Glutamatergic neuron (in vitro differentiated cells): Measurements from ENCODE around the gene NOXA1. TPM values are rescaled to one million over a fixed set of nuclear protein-coding genes. Genes with fewer than 3 reads are reported as not detected.

ENCODE experiments used
- DNase-seq: peaks from one replicate; pipeline ENCODE4 v3.0.0; 2022
- H3K27ac Mint-ChIP-seq: one replicate; pipeline ENCODE4 v1.8.0; 2020; ENCODE audit warnings: mild to moderate bottlenecking, mixed read lengths, inconsistent platforms; ENCODE audit not compliant: unreplicated experiment
- H3K27me3 Mint-ChIP-seq: one replicate; pipeline ENCODE4 v1.8.0; 2020; ENCODE audit warnings: mild to moderate bottlenecking, moderate library complexity, mixed read lengths, inconsistent platforms; ENCODE audit not compliant: unreplicated experiment
- H3K36me3 Mint-ChIP-seq: one replicate; pipeline ENCODE4 v1.8.0; 2020; ENCODE audit warnings: mild to moderate bottlenecking, mixed read lengths, inconsistent platforms; ENCODE audit not compliant: unreplicated experiment
- H3K4me1 Mint-ChIP-seq: one replicate; pipeline ENCODE4 v1.8.0; 2020; ENCODE audit warnings: mild to moderate bottlenecking, low read depth, mixed read lengths, inconsistent platforms; ENCODE audit not compliant: unreplicated experiment
- H3K4me3 Mint-ChIP-seq: one replicate; pipeline ENCODE4 v1.8.0; 2020; ENCODE audit warnings: mild to moderate bottlenecking, mixed read lengths, inconsistent platforms; ENCODE audit not compliant: unreplicated experiment
- H3K9me3 Mint-ChIP-seq: one replicate; pipeline ENCODE4 v1.8.0; 2020; ENCODE audit warnings: mild to moderate bottlenecking, moderate library complexity, mixed read lengths, inconsistent platforms; ENCODE audit not compliant: unreplicated experiment
- CTCF ChIP-seq: fragments of 200-600 bp; sonication (generic); IDR thresholded peaks from one replicate; pipeline ENCODE4 v1.5.0; 2021; ENCODE audit not compliant: partially characterized antibody, unreplicated experiment
- total RNA-seq: library from RNA; stranded (reverse); fragmentation: NEBNext Ultra II Directional; extraction: Animal tissue kit (Norgen Biotek cat#: 25700); gene quantifications from one replicate; pipeline ENCODE4 v1.2.1, GENCODE V29; 2021; ENCODE audit not compliant: unreplicated experiment

Gene NOXA1
- total RNA-seq, 1 donor from 2014 or later, result 2.6 TPM

- Mint-ChIP-seq H3K9me3 (peaks cover 15% of the 10 kb centered on the region), H3K27me3 (peaks cover 8% of the 10 kb centered on the region), H3K27ac (no peak overlapping the region), H3K4me3 (no peak overlapping the region), H3K36me3 (peaks cover 30% of the 10 kb centered on the region), H3K4me1 (peaks cover 1% of the 10 kb centered on the region)
- no peak for TF ChIP-seq CTCF
- DNase-seq, result no peak
Observed at GRCh38 chr9:137474271-137474670, 51.1 kb downstream of the NOXA1 start.

GRCh38 chr9:137475666-137476065 lies 52.5 kb downstream of the NOXA1 start:
- peak overlapping the region; percentile 11 for H3K4me3 Mint-ChIP-seq
- peaks cover 19% of the 10 kb centered on the region for H3K9me3 Mint-ChIP-seq
- peaks cover 7% of the 10 kb centered on the region for H3K4me1 Mint-ChIP-seq
- no peak for DNase-seq
- no peak overlapping the region for H3K27ac Mint-ChIP-seq
- peaks cover 13% of the 10 kb centered on the region for H3K27me3 Mint-ChIP-seq
- no peak for TF ChIP-seq CTCF
- peaks cover 30% of the 10 kb centered on the region for H3K36me3 Mint-ChIP-seq

GRCh38 chr9:137476856-137477255 lies 53.7 kb downstream of the NOXA1 start:
- DNase-seq, result no peak
- Mint-ChIP-seq H3K36me3 (peaks cover 26% of the 10 kb centered on the region), H3K27me3 (peaks cover 12% of the 10 kb centered on the region), H3K9me3 (peaks cover 21% of the 10 kb centered on the region), H3K27ac (no peak overlapping the region), H3K4me3 (no peak overlapping the region), H3K4me1 (peaks cover 7% of the 10 kb centered on the region)
- TF ChIP-seq CTCF, result no peak

- H3K36me3 Mint-ChIP-seq, result peaks cover 22% of the 10 kb centered on the region
- peaks cover 13% of the 10 kb centered on the region for H3K27me3 Mint-ChIP-seq
- DNase-seq, result no peak
- H3K9me3 Mint-ChIP-seq, result peaks cover 18% of the 10 kb centered on the region
- no peak for TF ChIP-seq CTCF
- H3K27ac Mint-ChIP-seq, result no peak overlapping the region
- H3K4me1 Mint-ChIP-seq, result peaks cover 7% of the 10 kb centered on the region
- no peak overlapping the region for H3K4me3 Mint-ChIP-seq
Observed at GRCh38 chr9:137477778-137478612, 54.8 kb downstream of the NOXA1 start.

GRCh38 chr9:137478613-137478961 lies 55.4 kb downstream of the NOXA1 start:
- peaks cover 16% of the 10 kb centered on the region for H3K36me3 Mint-ChIP-seq
- H3K27ac Mint-ChIP-seq, result no peak overlapping the region
- no peak overlapping the region for H3K4me3 Mint-ChIP-seq
- no peak for DNase-seq
- peaks cover 18% of the 10 kb centered on the region for H3K9me3 Mint-ChIP-seq
- TF ChIP-seq CTCF, result no peak
- H3K4me1 Mint-ChIP-seq, result peaks cover 7% of the 10 kb centered on the region
- peaks cover 14% of the 10 kb centered on the region for H3K27me3 Mint-ChIP-seq
